ENCODE results near the gene MYOM1.
A peak's percentile ranks its signal among the peaks of the same experiment; 100 is the strongest.

MYOM1 gene

GRCh38 chr18:3147935-3148554 is 71.7 kb downstream of the MYOM1 start:
- no peak for DNase-seq

- no peak for DNase-seq
These were observed 78.7 kb downstream of the MYOM1 start for GRCh38 chr18:3140986-3141639.

DNA sequence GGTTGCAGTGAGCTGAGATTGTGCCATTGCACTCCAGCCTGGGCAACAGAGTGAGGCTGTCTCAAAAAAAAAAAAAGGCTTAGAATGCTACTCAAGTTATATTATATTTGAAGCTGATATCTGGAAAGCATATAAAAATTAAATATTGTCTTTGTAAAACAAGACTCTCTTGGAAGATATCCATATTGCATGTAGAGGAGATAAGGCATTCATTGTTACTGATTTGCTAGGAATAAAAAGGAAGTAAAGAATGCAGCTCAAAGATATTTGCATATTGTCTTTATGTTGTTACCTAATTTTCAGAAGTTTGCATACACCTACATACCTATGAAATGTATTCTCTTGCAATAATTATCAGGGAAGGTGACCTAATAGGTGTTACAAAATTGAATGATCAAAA is 79.4 kb downstream of the MYOM1 start:
- no peak for DNase-seq

GRCh38 chr18:3139406-3139805 is 80.4 kb downstream of the MYOM1 start:
- no peak for DNase-seq

DNA sequence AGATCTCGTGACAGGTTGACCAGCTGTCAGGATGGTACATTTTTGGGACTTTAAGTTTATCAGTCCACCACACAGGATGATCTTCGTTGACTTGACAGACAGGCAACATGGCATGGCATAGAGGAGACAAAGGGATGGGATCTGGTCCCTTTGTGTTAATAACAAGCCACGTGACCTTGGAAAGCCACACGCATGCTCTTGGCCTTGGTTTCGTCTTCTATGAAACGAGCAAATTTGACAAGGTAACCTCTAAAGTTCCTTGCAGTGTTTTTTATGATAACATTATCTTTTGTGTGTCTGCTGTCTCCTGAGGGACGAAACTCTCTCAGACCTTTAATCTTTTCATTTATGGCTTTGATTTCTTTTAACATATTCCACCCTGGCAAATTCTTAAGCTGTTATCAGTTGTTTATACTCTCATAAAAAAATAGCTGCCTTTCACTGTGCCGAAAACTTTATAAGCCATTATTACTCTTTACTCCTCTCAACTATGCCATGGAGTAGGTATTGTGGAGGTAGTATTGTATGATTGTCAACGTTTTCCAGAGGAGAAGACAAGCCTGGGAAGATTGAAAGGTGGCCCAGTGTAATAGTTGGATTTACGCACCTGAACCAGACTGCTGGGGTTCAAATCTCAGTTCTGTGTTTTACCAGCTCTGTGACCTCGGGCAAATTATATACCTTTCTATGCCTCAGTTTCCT is 81.3 kb downstream of the MYOM1 start:
- no peak for DNase-seq

DNA sequence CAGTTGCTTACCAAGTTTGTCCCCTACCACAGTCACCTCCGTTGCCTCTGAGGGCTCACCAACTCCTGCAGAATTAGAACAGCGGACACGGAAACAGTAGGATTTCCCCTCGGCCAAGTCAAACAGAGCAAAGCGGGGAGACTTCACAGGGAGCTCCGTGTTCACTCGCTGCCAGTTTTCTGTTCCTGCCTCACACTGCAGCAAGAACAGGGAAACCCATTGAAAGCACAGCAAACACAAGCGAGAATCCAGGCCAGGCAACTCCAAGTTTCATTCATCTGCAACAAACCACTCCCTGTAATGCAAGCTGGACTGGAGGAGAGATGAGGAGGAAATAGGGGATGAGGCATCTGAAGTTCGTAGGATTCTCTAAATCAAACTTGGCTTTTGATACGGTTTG is 84.2 kb downstream of the MYOM1 start:
- DNase-seq, result no peak

DNA sequence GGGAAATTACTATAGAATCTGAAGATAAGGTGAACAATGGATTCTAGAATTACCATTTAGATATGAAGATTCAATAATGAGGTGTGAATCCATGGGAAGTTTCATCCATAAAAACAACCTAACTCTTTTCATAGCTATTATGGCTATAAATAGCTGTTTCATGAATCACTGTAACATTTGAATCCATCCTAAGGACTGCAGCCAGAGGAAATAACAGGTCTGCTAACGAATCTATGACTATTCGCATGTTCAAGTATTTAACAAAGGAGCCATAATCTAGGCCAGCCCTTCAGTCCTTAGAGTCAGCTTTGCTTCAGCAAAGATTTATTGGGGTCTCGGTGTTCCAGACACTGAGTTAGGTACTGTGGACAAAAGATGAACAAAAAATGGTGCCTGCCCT is 87.1 kb downstream of the MYOM1 start:
- DNase-seq, result no peak

GRCh38 chr18:3130344-3130743 is 89.4 kb downstream of the MYOM1 start:
- no peak for DNase-seq

DNA sequence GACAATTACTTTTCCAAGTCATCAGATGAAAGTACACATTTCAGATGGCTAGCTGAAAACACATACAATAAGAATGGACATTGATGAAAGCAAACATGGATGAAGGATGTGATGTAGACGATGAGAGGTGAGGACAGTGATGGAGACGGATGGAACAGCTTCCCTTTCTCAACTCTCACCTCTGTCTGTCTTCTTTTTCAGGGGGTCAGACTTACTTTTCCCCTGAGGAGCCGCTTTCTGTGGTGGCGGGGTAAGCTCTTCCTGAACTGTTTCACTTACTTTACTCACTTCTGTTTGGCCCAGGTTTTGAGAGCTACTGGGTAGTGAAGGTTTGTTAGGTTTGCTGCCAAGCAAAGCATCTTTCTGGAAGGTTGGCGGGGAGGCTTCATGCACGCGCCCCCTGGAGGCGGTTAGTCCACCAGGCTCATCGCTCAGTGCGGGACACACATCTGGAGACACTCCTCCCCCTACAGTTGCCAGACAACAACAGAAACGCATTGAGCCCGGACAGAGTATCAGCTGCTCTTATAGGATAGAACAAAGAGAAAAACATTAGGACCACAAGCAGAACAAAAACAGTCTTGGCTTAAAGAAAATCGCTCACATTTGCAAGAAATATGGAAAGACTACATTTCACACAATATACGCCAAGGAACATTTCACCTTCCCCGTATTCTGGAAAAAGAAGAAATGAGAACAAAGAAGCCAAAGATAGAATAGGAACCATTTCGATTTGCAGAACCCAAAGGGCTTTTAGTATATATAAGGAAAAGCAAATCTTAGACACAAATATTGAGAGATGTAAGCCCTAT is 90.5 kb downstream of the MYOM1 start:
- peak; percentile 73 for DNase-seq

- DNase-seq, result no peak
These were observed 93.2 kb downstream of the MYOM1 start for GRCh38 chr18:3126457-3127097.

GRCh38 chr18:3124822-3125221 is 94.9 kb downstream of the MYOM1 start:
- DNase-seq, result no peak

- no peak for DNase-seq
These were observed 96.9 kb downstream of the MYOM1 start for GRCh38 chr18:3122851-3123250.

GRCh38 chr18:3121259-3121658 is 98.5 kb downstream of the MYOM1 start:
- no peak for DNase-seq

DNA sequence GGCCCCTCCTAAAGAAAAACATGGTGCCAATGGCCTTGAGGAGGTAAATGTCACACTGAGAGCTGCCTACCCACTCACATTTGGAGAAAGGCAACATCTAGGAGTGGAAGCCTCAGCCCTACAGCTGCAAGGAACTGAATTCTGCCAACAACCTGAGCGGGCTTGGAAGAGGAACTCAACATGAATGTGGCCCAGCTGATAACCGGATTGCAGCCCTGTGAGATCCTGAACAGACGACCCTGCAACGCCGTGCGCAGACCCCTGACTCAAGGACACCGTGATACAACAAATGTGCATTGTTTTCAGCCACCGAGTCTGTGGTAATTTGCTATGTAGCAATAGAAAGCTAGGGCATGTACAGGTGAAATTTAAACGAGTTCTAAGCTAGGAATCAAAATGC is 99.4 kb downstream of the MYOM1 start:
- no peak for DNase-seq

GRCh38 chr18:3119401-3120341 is 100.1 kb downstream of the MYOM1 start:
- DNase-seq, result no peak

- no peak for DNase-seq
These were observed 101.4 kb downstream of the MYOM1 start for GRCh38 chr18:3118195-3119010.

GRCh38 chr18:3117493-3118192 is 102.1 kb downstream of the MYOM1 start:
- DNase-seq, result no peak

DNA sequence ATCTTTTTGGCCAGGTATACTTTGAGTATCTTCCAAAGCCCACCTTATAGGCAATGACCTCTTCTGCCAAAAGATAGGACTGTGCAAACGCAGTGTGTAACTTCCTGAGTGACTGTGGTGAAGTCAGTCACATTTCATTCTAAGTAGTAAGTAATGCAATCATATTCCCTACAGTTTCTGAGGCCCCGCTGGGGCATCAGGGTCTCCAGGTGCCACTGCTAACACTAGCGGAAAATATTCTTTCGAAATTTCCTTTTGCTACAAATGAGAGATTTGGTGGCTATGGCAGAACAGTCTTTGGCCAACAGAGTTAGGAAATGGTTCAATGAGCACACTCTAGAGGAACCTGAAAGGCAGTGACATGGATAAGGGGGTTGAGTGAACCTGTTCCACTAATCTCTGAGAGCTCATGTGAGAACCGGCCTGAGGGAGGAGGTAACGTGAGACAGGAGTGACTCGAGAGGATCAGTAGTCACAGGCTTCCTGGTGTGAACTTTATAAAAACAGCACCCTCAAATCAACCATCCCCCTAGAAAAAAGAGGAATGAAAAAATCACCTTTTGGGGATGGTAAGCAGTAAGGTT is 104.2 kb downstream of the MYOM1 start:
- DNase-seq, result peak; percentile 1

GRCh38 chr18:3114451-3114850 is 105.3 kb downstream of the MYOM1 start:
- DNase-seq, result no peak

DNA sequence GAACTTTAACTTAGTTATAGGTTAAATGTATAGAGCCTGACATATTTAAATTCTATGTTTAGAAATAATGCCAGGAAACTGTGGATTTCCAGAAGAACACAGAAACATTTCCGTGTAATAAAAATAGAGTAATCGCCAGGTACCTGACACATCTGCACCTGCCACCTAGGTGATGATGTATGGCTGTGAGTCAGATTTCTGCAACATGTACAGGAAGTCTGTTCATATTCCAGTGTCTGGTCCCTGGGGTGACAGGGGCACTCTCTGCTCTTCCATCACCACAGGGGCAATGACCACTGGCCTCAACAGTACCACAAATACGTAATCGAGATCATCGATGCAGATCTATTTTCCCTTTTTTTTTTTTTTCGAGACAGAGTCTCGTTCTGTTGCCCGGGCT is 105.7 kb downstream of the MYOM1 start:
- DNase-seq, result peak; percentile 6
